SK-N-SH (cell line): ENCODE results near the gene ZNF469. TPM values are rescaled to one million over a fixed set of nuclear protein-coding genes. Genes with fewer than 3 reads are reported as not detected.

Experiments used
- CTCF ChIA-PET: fragments of 300-600, 350-600 bp; formaldehyde crosslinking; extraction: SDS; loops from one replicate; lab custom pipeline; 2021; lab: Yijun Ruan, JAX
- POLR2A ChIA-PET: fragments of 350-600 bp; sonication (Branson Sonifier 250); formaldehyde crosslinking; extraction: SDS; loops from one replicate; lab custom pipeline; 2020; ENCODE audit warnings: antibody characterized with exemption, inconsistent platforms; lab: Yijun Ruan, JAX
- DNase-seq: peaks from one replicate; pipeline ENCODE4 v3.0.0; 2012
- H2AFZ ChIP-seq: fragments of 200-600 bp; sonication (generic); 2 replicates; pipeline ENCODE4 v1.8.1; 2016; ENCODE audit warnings: antibody characterized with exemption, mild to moderate bottlenecking, low read depth
- H3F3A ChIP-seq: fragments of 200-600 bp; sonication (generic); replicated peaks from 2 replicates; pipeline ENCODE3; 2016; ENCODE audit warnings: antibody characterized with exemption, mild to moderate bottlenecking; ENCODE audit not compliant: insufficient read depth
- H3K27ac ChIP-seq, 2 experiments: fragments of 200-500 bp in 1 of 2; fragments of 200-600 bp in 1 of 2; sonication (Bioruptor generic) in 1 of 2; sonication (generic), shearing (Covaris generic) in 1 of 2; 2 replicates each; pipeline versions ENCODE4 v1.5.1 to v1.6.1; 2014 to 2016; ENCODE audit warnings: low read depth in 2 of 2, inconsistent platforms in 1 of 2, low read length in 1 of 2, mild to moderate bottlenecking in 1 of 2, mixed read lengths in 1 of 2
- H3K27me3 ChIP-seq: fragments of 200-600 bp; sonication (generic), shearing (Covaris generic); 2 replicates; pipeline ENCODE4 v1.6.1; 2016; ENCODE audit warnings: mixed run types; ENCODE audit not compliant: insufficient read depth
- H3K36me3 ChIP-seq, 2 experiments: fragments of 200-500 bp in 1 of 2; fragments of 200-600 bp in 1 of 2; sonication (Bioruptor generic) in 1 of 2; sonication (generic) in 1 of 2; replicated peaks in 1 of 2; 2 replicates each; pipeline versions ENCODE3 to v1.5.1; 2014 to 2016; ENCODE audit warnings: low read length in 1 of 2, mild to moderate bottlenecking in 1 of 2; ENCODE audit not compliant: insufficient read depth in 2 of 2, control insufficient read depth in 1 of 2
- H3K4me1 ChIP-seq, 2 experiments: fragments of 200-500 bp in 1 of 2; fragments of 200-600 bp in 1 of 2; sonication (Bioruptor generic) in 1 of 2; sonication (generic), shearing (Covaris generic) in 1 of 2; 2 replicates each; pipeline versions ENCODE4 v1.5.1 to v1.6.1; 2014 to 2016; ENCODE audit warnings: low read depth in 1 of 2, low read length in 1 of 2, mixed run types in 1 of 2; ENCODE audit not compliant: insufficient read depth in 2 of 2, control insufficient read depth in 1 of 2
- H3K4me2 ChIP-seq: fragments of 200-600 bp; sonication (generic), shearing (Covaris generic); 2 replicates; pipeline ENCODE4 v1.6.1; 2017; ENCODE audit warnings: mixed run types
- H3K4me3 ChIP-seq, 2 experiments: fragments of 200-500 bp in 1 of 2; fragments of 200-600 bp in 1 of 2; sonication (Bioruptor generic) in 1 of 2; sonication (generic), shearing (Covaris generic) in 1 of 2; 2 replicates each; pipeline versions ENCODE4 v1.5.1 to v1.8.1; 2014 to 2016; ENCODE audit warnings: low read depth in 2 of 2, inconsistent platforms in 1 of 2, low read length in 1 of 2, mild to moderate bottlenecking in 1 of 2, mixed read lengths in 1 of 2, moderate library complexity in 1 of 2
- H3K79me2 ChIP-seq: fragments of 200-600 bp; sonication (generic); 2 replicates; pipeline ENCODE4 v1.8.1; 2017; ENCODE audit warnings: mild to moderate bottlenecking; ENCODE audit not compliant: insufficient read depth
- H3K9ac ChIP-seq: fragments of 200-600 bp; sonication (generic); 2 replicates; pipeline ENCODE4 v1.6.1; 2017; ENCODE audit warnings: mixed run types
- H3K9me2 ChIP-seq: fragments of 200-600 bp; sonication (generic); 2 replicates; pipeline ENCODE4 v1.6.1; 2017; ENCODE audit warnings: mixed run types
- H3K9me3 ChIP-seq: fragments of 200-600 bp; sonication (generic); 2 replicates; pipeline ENCODE4 v1.6.1; 2017; ENCODE audit warnings: mixed run types, mild to moderate bottlenecking, moderate library complexity
- H4K20me1 ChIP-seq: fragments of 200-600 bp; sonication (generic); 2 replicates; pipeline ENCODE4 v1.6.1; 2017; ENCODE audit warnings: mild to moderate bottlenecking, mixed run types; ENCODE audit not compliant: insufficient read depth
- EP300 ChIP-seq, 2 experiments: IDR thresholded peaks; 2 replicates each; pipeline versions ENCODE4 v1.4.0 to v1.6.1; 2012; ENCODE audit warnings: borderline replicate concordance in 1 of 2, low read depth in 1 of 2, low read length in 1 of 2
- FOXJ3 ChIP-seq: sonication (generic); formaldehyde crosslinking; IDR thresholded peaks from 2 replicates; pipeline ENCODE4 v1.5.1; 2020; ENCODE audit warnings: mild to moderate bottlenecking, missing genetic modification reagents
- FOXM1 ChIP-seq: IDR thresholded peaks from 2 replicates; pipeline ENCODE4 v1.4.0; 2012; ENCODE audit warnings: low read depth, mild to moderate bottlenecking
- JUND ChIP-seq: IDR thresholded peaks from 2 replicates; pipeline ENCODE4 v1.4.0; 2012
- MXI1 ChIP-seq: IDR thresholded peaks from 2 replicates; pipeline ENCODE4 v1.6.1; 2012; ENCODE audit warnings: mild to moderate bottlenecking, low read depth, low read length, improper control_type of control experiment
- NFIC ChIP-seq: IDR thresholded peaks from 2 replicates; pipeline ENCODE4 v1.4.0; 2012; ENCODE audit warnings: borderline replicate concordance
- RCOR1 ChIP-seq: fragments of 150-350 bp; IDR thresholded peaks from 2 replicates; pipeline ENCODE4 v1.6.1; 2017; ENCODE audit warnings: antibody characterized with exemption, low read length
- RFX5 ChIP-seq: IDR thresholded peaks from 2 replicates; pipeline ENCODE4 v1.6.1; 2012; ENCODE audit warnings: mild to moderate bottlenecking, improper control_type of control experiment, low read length
- RXRA ChIP-seq: IDR thresholded peaks from 2 replicates; pipeline ENCODE4 v1.4.0; 2012; ENCODE audit warnings: low read depth, mild to moderate bottlenecking, borderline replicate concordance
- SMC3 ChIP-seq: IDR thresholded peaks from 2 replicates; pipeline ENCODE4 v1.6.1; 2012; ENCODE audit warnings: low read depth, low read length, improper control_type of control experiment
- TAF1 ChIP-seq: IDR thresholded peaks from 2 replicates; pipeline ENCODE4 v1.6.1; 2012; ENCODE audit warnings: low read depth, mild to moderate bottlenecking, low read length, moderate library complexity, borderline replicate concordance
- TCF12 ChIP-seq: IDR thresholded peaks from 2 replicates; pipeline ENCODE4 v1.4.0; 2012
- TEAD4 ChIP-seq: IDR thresholded peaks from 2 replicates; pipeline ENCODE4 v1.4.0; 2012; ENCODE audit warnings: mild to moderate bottlenecking, borderline replicate concordance; ENCODE audit not compliant: insufficient read depth
- USF1 ChIP-seq: IDR thresholded peaks from 2 replicates; pipeline ENCODE4 v1.4.0; 2012; ENCODE audit warnings: low read depth, borderline replicate concordance
- YY1 ChIP-seq: IDR thresholded peaks from 2 replicates; pipeline ENCODE4 v1.4.0; 2012; ENCODE audit warnings: low read depth, mild to moderate bottlenecking
- WGBS: methylation state at CpG from one replicate; pipeline ENCODE4 v1.1.6; 2017; ENCODE audit warnings: low lambda C conversion rate; 5-methylcytosine and 5-hydroxymethylcytosine counted together
- polyA plus RNA-seq, 3 experiments: library from polyadenylated mRNA; depleted of rRNA; stranded (reverse); fragments of >200 nt; gene quantifications; 2 replicates each; pipeline ENCODE4 v1.2.3, GENCODE V29; 2012
- TF ChIP-seq, protein P1 (sequence below): IDR thresholded peaks from 2 replicates; pipeline ENCODE4 v1.4.0; 2012; ENCODE audit warnings: low read depth
- TF ChIP-seq, protein P2 (sequence below): fragments of 150-350 bp; IDR thresholded peaks from 2 replicates; pipeline ENCODE4 v1.6.1; 2016; ENCODE audit warnings: mild to moderate bottlenecking, low read depth, low read length
- TF ChIP-seq, protein P3 (sequence below): IDR thresholded peaks from 2 replicates; pipeline ENCODE4 v1.6.1; 2012; ENCODE audit warnings: mild to moderate bottlenecking, low read depth, low read length, moderate library complexity
- TF ChIP-seq, protein P4 (sequence below): IDR thresholded peaks from 2 replicates; pipeline ENCODE4 v1.4.0; 2012; ENCODE audit warnings: low read depth, borderline replicate concordance

ZNF469 gene
- polyA plus RNA-seq, 1 of the 3 experiments (the other 2 are of a cell fraction) = 0.56 TPM

GRCh38 chr16:88420496-88420895 is 37.7 kb downstream of the ZNF469 start:
- no peaks in the 10 kb centered on the region for H3F3A ChIP-seq
- no peak overlapping the region for H3K4me3 ChIP-seq
- POLR2A ChIA-PET = no interaction called here
- no peaks in the 10 kb centered on the region for H3K79me2 ChIP-seq
- DNase-seq = no peak
- no peaks in the 10 kb centered on the region for H3K36me3 ChIP-seq
- H3K9me3 ChIP-seq = no peaks in the 10 kb centered on the region
- no peak overlapping the region for H3K4me2 ChIP-seq
- no peaks in the 10 kb centered on the region for H3K27me3 ChIP-seq
- H2AFZ ChIP-seq = no peak overlapping the region
- CTCF ChIA-PET = interaction anchor here (1.3 kb wide), 1 partner anchor 15 kb away, joined by 5 read pairs; no protein-coding TSS in a partner anchor
- TF ChIP-seq YY1 = no peak
- TF ChIP-seq, protein P1, sequence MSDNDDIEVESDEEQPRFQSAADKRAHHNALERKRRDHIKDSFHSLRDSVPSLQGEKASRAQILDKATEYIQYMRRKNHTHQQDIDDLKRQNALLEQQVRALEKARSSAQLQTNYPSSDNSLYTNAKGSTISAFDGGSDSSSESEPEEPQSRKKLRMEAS = no peak
- TF ChIP-seq TEAD4 = no peak
- no peak for TF ChIP-seq JUND
- TF ChIP-seq RFX5 = no peak
- no peak for TF ChIP-seq FOXJ3 (CRISPR knock-in tag)
- no peak for TF ChIP-seq RXRA
- no peak for TF ChIP-seq USF1
- TF ChIP-seq FOXM1 = no peak
- TF ChIP-seq TCF12 = no peak
- no peak for TF ChIP-seq RCOR1
- TF ChIP-seq NFIC = no peak
- no peak for TF ChIP-seq EP300 (IDR thresholded peaks at IDR 0.05; ENCODE audit: borderline replicate concordance in 1 of 2, low read depth in 1 of 2, low read length in 1 of 2)
- TF ChIP-seq, protein P2, sequence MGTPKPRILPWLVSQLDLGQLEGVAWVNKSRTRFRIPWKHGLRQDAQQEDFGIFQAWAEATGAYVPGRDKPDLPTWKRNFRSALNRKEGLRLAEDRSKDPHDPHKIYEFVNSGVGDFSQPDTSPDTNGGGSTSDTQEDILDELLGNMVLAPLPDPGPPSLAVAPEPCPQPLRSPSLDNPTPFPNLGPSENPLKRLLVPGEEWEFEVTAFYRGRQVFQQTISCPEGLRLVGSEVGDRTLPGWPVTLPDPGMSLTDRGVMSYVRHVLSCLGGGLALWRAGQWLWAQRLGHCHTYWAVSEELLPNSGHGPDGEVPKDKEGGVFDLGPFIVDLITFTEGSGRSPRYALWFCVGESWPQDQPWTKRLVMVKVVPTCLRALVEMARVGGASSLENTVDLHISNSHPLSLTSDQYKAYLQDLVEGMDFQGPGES = no peak
- TF ChIP-seq MXI1 = no peak
- no peak for TF ChIP-seq TAF1
- TF ChIP-seq, all 33 proteins: peak for 0
- Histone ChIP-seq H3K4me1 (peaks cover 0 to 21% of the 10 kb centered on the region in 2 experiments; a peak in 1 of 4 replicates), H3K27ac (no peak overlapping the region), H4K20me1 (peaks cover 8% of the 10 kb centered on the region; the same call in 1 of the 2 replicates), H3K9ac (no peak overlapping the region), H3K9me2 (no peaks in the 10 kb centered on the region)
- 90% methylated on average over 6 of the region's 12 CpGs for WGBS

DNA sequence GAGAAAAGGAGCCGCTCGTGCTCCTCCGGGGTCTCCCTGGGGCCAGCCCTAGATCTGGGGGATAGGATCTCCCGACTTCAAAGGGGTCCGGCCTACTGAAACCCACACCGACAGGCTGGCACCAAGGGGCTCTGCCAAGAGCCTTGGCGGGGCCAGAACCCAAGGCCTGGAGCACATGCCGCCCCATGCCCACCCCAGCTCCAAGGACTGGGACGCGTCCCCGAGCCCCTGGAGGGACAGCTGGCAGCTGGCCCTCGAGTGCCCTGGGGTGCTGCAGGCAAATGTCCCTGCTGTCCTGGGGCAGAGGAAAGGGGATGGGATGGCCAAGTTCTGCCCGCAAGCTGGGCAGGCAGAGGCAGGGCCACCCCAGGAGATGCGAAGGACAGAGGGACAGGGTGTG is 38.5 kb downstream of the ZNF469 start:
- Histone ChIP-seq H3K27me3 (no peaks in the 10 kb centered on the region), H2AFZ (no peak overlapping the region), H3K4me1 (peaks cover 0 to 19% of the 10 kb centered on the region in 2 experiments; a peak in 1 of 4 replicates), H3K79me2 (no peaks in the 10 kb centered on the region), H3F3A (no peaks in the 10 kb centered on the region), H3K4me2 (no peak overlapping the region), H3K36me3 (no peaks in the 10 kb centered on the region), H4K20me1 (peaks cover 8% of the 10 kb centered on the region; the same call in 1 of the 2 replicates), H3K9me3 (no peaks in the 10 kb centered on the region), H3K27ac (no peak overlapping the region), H3K9ac (no peak overlapping the region), H3K9me2 (no peaks in the 10 kb centered on the region), H3K4me3 (no peak overlapping the region)
- TF ChIP-seq, protein P3, sequence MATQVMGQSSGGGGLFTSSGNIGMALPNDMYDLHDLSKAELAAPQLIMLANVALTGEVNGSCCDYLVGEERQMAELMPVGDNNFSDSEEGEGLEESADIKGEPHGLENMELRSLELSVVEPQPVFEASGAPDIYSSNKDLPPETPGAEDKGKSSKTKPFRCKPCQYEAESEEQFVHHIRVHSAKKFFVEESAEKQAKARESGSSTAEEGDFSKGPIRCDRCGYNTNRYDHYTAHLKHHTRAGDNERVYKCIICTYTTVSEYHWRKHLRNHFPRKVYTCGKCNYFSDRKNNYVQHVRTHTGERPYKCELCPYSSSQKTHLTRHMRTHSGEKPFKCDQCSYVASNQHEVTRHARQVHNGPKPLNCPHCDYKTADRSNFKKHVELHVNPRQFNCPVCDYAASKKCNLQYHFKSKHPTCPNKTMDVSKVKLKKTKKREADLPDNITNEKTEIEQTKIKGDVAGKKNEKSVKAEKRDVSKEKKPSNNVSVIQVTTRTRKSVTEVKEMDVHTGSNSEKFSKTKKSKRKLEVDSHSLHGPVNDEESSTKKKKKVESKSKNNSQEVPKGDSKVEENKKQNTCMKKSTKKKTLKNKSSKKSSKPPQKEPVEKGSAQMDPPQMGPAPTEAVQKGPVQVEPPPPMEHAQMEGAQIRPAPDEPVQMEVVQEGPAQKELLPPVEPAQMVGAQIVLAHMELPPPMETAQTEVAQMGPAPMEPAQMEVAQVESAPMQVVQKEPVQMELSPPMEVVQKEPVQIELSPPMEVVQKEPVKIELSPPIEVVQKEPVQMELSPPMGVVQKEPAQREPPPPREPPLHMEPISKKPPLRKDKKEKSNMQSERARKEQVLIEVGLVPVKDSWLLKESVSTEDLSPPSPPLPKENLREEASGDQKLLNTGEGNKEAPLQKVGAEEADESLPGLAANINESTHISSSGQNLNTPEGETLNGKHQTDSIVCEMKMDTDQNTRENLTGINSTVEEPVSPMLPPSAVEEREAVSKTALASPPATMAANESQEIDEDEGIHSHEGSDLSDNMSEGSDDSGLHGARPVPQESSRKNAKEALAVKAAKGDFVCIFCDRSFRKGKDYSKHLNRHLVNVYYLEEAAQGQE = no peak
- TF ChIP-seq, protein P4, sequence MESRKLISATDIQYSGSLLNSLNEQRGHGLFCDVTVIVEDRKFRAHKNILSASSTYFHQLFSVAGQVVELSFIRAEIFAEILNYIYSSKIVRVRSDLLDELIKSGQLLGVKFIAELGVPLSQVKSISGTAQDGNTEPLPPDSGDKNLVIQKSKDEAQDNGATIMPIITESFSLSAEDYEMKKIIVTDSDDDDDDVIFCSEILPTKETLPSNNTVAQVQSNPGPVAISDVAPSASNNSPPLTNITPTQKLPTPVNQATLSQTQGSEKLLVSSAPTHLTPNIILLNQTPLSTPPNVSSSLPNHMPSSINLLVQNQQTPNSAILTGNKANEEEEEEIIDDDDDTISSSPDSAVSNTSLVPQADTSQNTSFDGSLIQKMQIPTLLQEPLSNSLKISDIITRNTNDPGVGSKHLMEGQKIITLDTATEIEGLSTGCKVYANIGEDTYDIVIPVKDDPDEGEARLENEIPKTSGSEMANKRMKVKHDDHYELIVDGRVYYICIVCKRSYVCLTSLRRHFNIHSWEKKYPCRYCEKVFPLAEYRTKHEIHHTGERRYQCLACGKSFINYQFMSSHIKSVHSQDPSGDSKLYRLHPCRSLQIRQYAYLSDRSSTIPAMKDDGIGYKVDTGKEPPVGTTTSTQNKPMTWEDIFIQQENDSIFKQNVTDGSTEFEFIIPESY = no peak
- TF ChIP-seq SMC3 (no peak), TAF1 (no peak), RFX5 (no peak), TCF12 (no peak)
- DNase-seq = no peak
- CTCF ChIA-PET = interaction anchor here (0.6 kb wide), 1 partner anchor 16 kb away, joined by 3 read pairs; no protein-coding TSS in a partner anchor
- POLR2A ChIA-PET = no interaction called here
- WGBS = 94% methylated on average over 6 of the region's 14 CpGs
